ENCODE measurements around the gene UMOD. TPM values are rescaled to one million over a fixed set of nuclear protein-coding genes. Genes with fewer than 3 reads are reported as not detected.
"Not testable (repeated sequence)": the region's sequence is repeated elsewhere in the genome, so short reads cannot be mapped to it uniquely, and the experiment has no call there.

UMOD gene
- total RNA-seq, 2 experiments from 2014 or later = not detected

DNA sequence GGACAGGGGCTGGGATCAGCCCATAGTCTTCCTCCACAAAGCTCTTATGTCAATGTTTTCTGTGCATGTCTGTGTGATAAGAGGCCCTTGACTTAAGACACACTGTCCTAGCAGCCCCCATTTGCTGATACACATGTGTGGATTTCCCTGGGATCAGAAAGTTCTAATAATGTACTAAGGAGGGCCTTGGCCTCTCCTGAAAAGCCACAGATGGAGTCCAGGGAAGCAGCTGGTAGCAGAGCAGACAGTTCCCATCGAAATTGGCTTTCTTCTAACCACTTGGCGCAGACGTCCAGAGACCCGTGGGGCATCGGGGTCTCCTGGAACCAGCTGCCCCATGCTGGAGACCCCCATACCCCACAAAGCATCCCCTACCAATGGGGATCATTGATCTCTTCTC lies 20.9 kb downstream of the UMOD start:
- POLR2A ChIA-PET = no interaction called here
- peaks cover 2% of the 10 kb centered on the region for H3K27me3 Mint-ChIP-seq
- H3K9me3 Mint-ChIP-seq (ENCODE audit: low read depth) = no peaks in the 10 kb centered on the region
- intact Hi-C loops (cut with DNase I, micrococcal nuclease) = no loop called here
- no peaks in the 10 kb centered on the region for H3K4me1 Mint-ChIP-seq
- CTCF ChIA-PET = no interaction called here
- no peak overlapping the region for H3K4me3 Mint-ChIP-seq
- no peaks in the 10 kb centered on the region for H3K36me3 Mint-ChIP-seq (ENCODE audit: low read depth)
- ATAC-seq (no peak), DNase-seq (no peak)
- no peak overlapping the region for H3K27ac Mint-ChIP-seq

DNA sequence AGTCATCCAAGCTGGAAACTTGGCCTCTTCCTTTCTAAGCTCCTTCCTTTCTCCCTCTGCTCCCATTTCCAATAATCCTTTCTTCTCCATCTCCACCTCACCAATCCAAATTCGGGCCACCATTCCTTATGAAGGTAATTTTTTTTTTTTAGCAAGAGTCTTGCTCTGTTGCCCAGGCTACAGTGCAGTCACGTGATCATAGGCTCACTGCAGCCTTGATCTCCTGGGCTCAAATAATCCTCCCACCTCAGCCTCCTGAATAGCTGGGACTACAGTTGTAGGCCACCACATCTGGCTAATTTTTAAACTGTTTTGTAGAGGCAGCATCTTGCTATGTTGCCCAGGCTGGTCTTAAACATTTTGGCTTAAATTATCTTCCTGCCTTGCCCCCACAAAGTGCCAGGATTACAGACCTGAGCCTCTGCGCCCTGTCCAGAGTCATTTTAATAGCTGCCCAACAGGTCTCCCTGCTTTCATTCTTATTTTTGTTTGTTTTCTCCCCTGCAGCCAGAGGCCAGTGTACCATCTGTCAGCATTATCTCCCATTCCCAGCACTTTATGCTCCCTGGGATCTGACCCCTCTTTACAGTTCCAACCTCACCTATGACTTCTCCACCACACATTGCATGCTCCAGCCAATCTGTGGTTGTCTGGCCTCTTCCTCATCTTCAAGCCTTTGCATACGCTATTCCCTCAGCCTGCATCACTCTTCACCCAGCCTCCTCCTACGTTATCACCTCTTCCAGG lies 22.9 kb downstream of the UMOD start:
- Mint-ChIP-seq H3K9me3 (ENCODE audit: low read depth) (no peaks in the 10 kb centered on the region), H3K4me3 (no peak overlapping the region), H3K27ac (no peak overlapping the region), H3K36me3 (ENCODE audit: low read depth) (no peaks in the 10 kb centered on the region), H3K4me1 (no peaks in the 10 kb centered on the region), H3K27me3 (peaks cover 2% of the 10 kb centered on the region)
- intact Hi-C loops (cut with DNase I, micrococcal nuclease) = no loop called here
- DNase-seq (no peak), ATAC-seq (no peak)
- CTCF ChIA-PET = interaction anchor here (0.7 kb wide), 2 partner anchors 10 to 74 kb away, joined by 3 to 4 read pairs; no protein-coding TSS in a partner anchor
- POLR2A ChIA-PET = no interaction called here

DNA sequence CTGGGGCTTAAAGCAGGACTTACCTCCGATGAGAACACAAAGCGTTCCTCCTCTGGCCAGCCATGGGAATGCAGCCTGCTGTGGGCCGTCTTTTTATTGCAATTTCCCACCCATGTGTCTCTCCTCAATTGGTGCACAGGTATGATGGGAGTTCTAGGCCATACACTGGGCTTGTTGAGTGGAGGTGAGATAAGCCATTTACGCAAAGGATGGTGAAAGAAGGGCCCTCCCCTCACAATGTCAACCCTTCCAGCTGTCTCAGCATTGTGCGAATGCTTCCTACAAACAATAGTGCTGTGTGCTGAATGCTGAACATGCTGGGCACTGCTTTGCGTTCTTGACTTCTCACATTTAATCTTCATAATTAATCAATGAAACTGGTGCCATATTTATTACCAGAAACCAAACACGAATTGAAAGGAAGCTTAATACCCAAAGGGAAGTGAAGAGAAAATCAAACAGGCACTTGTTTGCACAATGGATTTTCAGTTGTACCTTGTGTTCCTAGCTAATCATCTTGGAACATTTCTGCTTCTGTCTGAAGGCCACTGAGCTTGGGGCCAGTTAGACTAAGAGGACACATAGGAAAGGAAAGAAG lies 25.0 kb downstream of the UMOD start, which contains the start of gene GP2:
TSS of gene GP2 (minus strand) at position 70 of the 598 bp plus-strand sequence. CDS start 1,082 bp downstream, outside the sequence.
- H3K9me3 Mint-ChIP-seq (ENCODE audit: low read depth) = no peaks in the 10 kb centered on the region
- no peak for DNase-seq
- no peaks in the 10 kb centered on the region for H3K36me3 Mint-ChIP-seq (ENCODE audit: low read depth)
- H3K4me1 Mint-ChIP-seq = no peaks in the 10 kb centered on the region
- no peaks in the 10 kb centered on the region for H3K27me3 Mint-ChIP-seq
- POLR2A ChIA-PET = no interaction called here
- no peak for ATAC-seq
- H3K27ac Mint-ChIP-seq = no peak within 1 kb of the TSS
- CTCF ChIA-PET = no interaction called here
- no peak within 1 kb of the TSS for H3K4me3 Mint-ChIP-seq
- intact Hi-C loops (cut with DNase I, micrococcal nuclease) = no loop called here

DNA sequence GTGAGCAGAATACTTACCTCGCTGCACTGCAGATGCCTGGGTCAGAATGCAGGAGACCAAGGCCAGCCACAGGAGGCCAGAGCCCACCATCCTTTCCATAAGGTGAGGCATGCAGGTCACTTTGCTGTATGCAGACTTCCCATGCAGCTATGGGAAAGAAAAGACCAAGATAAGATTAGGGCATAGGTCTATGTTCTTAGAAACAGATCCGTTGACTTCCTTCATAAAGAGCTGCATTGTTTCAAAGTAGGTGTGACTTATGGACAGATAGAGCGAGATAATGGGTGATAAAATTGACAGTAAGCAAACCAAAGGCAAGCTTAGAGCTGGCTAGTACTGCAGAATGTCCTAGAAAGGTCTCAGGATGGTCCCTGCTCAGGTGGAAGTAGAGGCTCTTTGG lies 26.2 kb downstream of the UMOD start:
- H3K4me1 Mint-ChIP-seq = no peaks in the 10 kb centered on the region
- intact Hi-C loops (cut with DNase I, micrococcal nuclease) = no loop called here
- CTCF ChIA-PET = interaction anchor here (0.9 to 1.3 kb wide), 2 partner anchors 57 to 419 kb away, joined by 3 read pairs; no protein-coding TSS in a partner anchor
- ATAC-seq (no peak), DNase-seq (no peak)
- H3K9me3 Mint-ChIP-seq (ENCODE audit: low read depth) = no peaks in the 10 kb centered on the region
- H3K27me3 Mint-ChIP-seq = no peaks in the 10 kb centered on the region
- no peak overlapping the region for H3K4me3 Mint-ChIP-seq
- POLR2A ChIA-PET = no interaction called here
- no peak overlapping the region for H3K27ac Mint-ChIP-seq
- H3K36me3 Mint-ChIP-seq (ENCODE audit: low read depth) = no peaks in the 10 kb centered on the region

DNA sequence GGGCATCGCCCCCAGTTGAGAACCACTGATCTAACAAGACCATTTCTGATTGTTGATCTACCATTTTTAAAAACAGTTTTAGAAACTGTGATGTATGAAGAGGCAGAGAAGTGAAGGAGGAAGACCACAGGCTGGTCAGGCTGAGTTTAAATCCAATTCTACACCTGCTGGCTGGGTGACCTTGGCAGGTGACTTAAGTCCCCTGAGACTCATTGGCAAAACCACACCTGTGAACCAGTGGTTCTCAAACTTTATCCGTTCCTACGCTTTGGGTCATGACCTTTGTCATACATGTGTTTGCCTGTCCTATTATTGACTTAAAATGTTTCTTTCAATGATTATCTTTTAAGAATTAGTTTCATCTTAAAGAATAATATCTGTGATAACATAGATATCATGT lies 27.5 kb downstream of the UMOD start:
- no peaks in the 10 kb centered on the region for H3K36me3 Mint-ChIP-seq (ENCODE audit: low read depth)
- intact Hi-C loops (cut with DNase I, micrococcal nuclease) = no loop called here
- CTCF ChIA-PET = interaction anchor here (0.9 to 1.3 kb wide), 2 partner anchors 418 to 725 kb away, joined by 3 read pairs; no protein-coding TSS in a partner anchor
- no peak overlapping the region for H3K27ac Mint-ChIP-seq
- DNase-seq (no peak), ATAC-seq (no peak)
- POLR2A ChIA-PET = no interaction called here
- H3K4me3 Mint-ChIP-seq = no peak overlapping the region
- no peaks in the 10 kb centered on the region for H3K9me3 Mint-ChIP-seq (ENCODE audit: low read depth)
- no peaks in the 10 kb centered on the region for H3K27me3 Mint-ChIP-seq
- H3K4me1 Mint-ChIP-seq = no peaks in the 10 kb centered on the region

DNA sequence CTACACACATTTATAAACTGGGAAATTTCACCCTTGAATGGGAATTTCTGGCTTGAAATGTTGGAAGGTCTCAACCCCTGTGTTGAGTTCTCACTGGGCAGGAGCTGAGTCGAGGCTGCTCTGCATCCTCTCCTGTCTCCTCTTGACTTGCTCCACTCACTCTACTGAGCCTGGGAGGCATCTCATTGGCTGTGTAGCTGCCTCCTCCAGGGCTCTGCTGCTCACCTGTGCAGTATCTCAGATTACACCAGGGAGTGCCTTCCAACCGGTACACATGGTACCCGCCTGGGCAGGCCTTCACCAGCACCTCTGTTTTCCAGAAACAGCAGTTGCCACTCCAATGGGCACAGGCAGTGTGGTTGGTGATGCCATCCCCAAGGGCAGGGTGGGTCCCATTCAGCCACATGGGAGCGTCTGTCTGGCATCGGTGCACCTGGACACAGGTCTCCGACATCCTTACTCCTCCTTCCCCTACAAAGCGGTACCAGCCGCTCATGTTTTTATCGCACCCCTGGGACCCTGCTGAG lies 28.9 kb downstream of the UMOD start:
- Mint-ChIP-seq H3K36me3 (ENCODE audit: low read depth) (no peaks in the 10 kb centered on the region), H3K27me3 (peaks cover 4% of the 10 kb centered on the region), H3K4me1 (no peaks in the 10 kb centered on the region), H3K27ac (no peak overlapping the region), H3K4me3 (no peak overlapping the region), H3K9me3 (ENCODE audit: low read depth) (no peaks in the 10 kb centered on the region)
- no peak for DNase-seq
- CTCF ChIA-PET = interaction anchor here (0.9 kb wide), 1 partner anchor 24 kb away, joined by 7 read pairs; no protein-coding TSS in a partner anchor
- POLR2A ChIA-PET = no interaction called here
- intact Hi-C loops (cut with DNase I, micrococcal nuclease) = no loop called here
- ATAC-seq = no peak

DNA sequence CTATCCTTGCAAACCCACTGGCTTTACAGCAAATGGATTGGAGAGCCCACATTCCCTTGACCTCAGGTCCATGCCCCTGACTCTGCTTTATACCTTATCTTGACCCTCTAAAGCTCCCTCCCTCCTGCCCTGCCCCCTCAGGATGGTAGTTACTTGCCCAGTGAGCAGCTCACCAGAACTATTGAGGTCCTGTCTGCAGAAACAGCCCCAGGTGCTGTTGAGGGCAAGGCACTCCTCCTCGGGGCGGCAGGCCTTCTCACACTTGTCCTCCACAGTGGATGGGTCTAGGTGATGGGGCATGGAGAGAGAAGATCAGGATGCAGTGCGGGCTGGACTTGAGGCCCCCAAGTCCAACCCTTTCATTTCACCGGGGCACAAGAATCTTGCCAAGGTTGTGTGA lies 29.8 kb downstream of the UMOD start:
- intact Hi-C loops (cut with DNase I, micrococcal nuclease) = no loop called here
- Mint-ChIP-seq H3K4me3 (no peak overlapping the region), H3K4me1 (no peaks in the 10 kb centered on the region), H3K27ac (no peak overlapping the region), H3K27me3 (peaks cover 4% of the 10 kb centered on the region), H3K36me3 (ENCODE audit: low read depth) (no peaks in the 10 kb centered on the region), H3K9me3 (ENCODE audit: low read depth) (no peaks in the 10 kb centered on the region)
- DNase-seq (no peak), ATAC-seq (no peak)
- ChIA-PET CTCF (interaction anchor here (0.9 kb wide), 1 partner anchor 23 kb away, joined by 7 read pairs; no protein-coding TSS in a partner anchor), POLR2A (no interaction called here)

DNA sequence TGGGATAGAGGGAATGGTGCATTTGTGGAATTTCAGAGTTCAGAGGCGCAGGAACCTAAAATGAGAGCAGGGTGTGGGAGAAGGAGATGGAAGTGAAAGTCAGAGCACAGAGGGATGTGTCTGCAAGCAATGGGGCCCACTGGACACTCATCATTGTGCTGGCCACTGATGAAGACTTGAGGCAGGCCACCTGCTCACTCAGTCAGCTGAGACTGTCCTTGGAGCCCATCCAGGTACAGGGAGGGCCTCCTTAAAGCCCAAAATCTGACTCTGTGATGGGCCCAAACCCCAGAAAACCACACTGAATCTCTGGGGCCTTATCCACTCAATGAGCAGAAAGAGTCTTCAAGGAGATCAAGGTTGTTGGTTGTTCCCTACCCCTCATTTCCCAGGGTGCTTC lies 30.8 kb downstream of the UMOD start:
- Mint-ChIP-seq H3K27me3 (peaks cover 4% of the 10 kb centered on the region), H3K4me3 (no peak overlapping the region), H3K9me3 (ENCODE audit: low read depth) (no peaks in the 10 kb centered on the region), H3K4me1 (no peaks in the 10 kb centered on the region), H3K27ac (no peak overlapping the region), H3K36me3 (ENCODE audit: low read depth) (no peaks in the 10 kb centered on the region)
- ATAC-seq (no peak), DNase-seq (no peak)
- POLR2A ChIA-PET = no interaction called here
- CTCF ChIA-PET = no interaction called here
- intact Hi-C loops (cut with DNase I, micrococcal nuclease) = no loop called here

DNA sequence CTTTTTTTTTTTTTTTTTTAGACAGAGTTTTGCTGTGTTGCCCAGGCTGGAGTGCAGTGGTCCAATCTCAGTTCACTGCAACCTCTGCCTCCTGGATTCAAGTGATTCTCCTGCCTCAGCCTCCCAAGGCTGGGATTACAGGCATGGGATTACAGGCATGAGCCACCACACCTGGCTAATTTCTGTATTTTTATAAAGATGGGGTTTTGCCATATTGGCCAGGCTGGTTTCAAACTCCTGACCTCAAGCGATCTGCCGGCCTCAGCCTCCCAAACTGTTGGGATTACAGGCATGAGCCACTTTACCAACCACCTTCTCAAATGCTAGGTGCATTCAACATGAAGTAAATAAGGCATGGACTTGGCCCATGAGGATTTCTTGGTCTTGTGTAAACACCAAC lies 31.5 kb downstream of the UMOD start:
- DNase-seq; H3K4me1 Mint-ChIP-seq; H3K9me3 Mint-ChIP-seq (ENCODE audit: low read depth); CTCF ChIA-PET; intact Hi-C loops (cut with DNase I, micrococcal nuclease); ATAC-seq; POLR2A ChIA-PET; H3K27ac Mint-ChIP-seq; H3K4me3 Mint-ChIP-seq; H3K36me3 Mint-ChIP-seq (ENCODE audit: low read depth); H3K27me3 Mint-ChIP-seq: not testable (repeated sequence)

DNA sequence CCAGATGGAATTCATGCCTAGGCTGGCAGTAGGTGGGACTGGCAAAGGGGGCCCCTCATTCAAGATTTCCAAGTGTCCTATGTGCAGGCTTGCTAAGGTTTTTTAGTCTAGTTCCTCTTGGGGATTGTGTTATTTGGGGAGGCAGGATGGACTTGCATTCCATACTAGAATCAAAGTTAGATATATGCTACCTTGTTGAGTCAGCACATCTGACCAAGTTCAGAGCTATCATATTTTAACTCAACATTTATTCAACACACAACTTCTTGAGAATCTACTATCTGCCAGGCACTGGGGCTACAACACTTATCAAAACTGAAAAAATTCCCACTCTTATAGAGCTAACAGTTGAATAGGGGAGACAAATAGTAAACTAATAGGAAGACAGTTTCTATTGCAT lies 31.9 kb downstream of the UMOD start:
- H3K27ac Mint-ChIP-seq = no peak overlapping the region
- H3K4me3 Mint-ChIP-seq = no peak overlapping the region
- H3K4me1 Mint-ChIP-seq = no peaks in the 10 kb centered on the region
- CTCF ChIA-PET = no interaction called here
- H3K36me3 Mint-ChIP-seq (ENCODE audit: low read depth) = no peaks in the 10 kb centered on the region
- H3K9me3 Mint-ChIP-seq (ENCODE audit: low read depth) = no peaks in the 10 kb centered on the region
- peaks cover 4% of the 10 kb centered on the region for H3K27me3 Mint-ChIP-seq
- DNase-seq (no peak), ATAC-seq (no peak)
- POLR2A ChIA-PET = no interaction called here
- intact Hi-C loops (cut with DNase I, micrococcal nuclease) = no loop called here

DNA sequence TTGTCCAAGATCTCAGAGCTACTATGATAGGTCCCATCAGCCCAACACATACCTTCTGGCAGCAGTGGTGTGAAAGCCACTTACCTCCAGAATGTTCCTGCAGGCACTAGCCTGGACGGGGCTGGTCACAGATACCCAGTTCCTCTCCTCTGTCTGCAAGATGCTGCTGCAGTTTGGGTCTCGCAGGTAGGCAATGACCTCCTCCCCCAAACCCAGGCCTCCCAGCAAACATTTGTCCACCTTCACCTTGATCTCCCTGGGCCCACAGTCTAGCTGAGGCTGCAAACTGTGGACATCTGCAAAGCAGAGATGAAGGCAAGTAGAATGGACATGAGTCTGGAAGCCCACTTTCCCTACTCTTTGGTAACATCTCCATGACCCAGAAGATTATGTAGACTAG lies 32.3 kb downstream of the UMOD start:
- intact Hi-C loops (cut with DNase I, micrococcal nuclease) = no loop called here
- ATAC-seq (no peak), DNase-seq (no peak)
- H3K4me3 Mint-ChIP-seq = no peak overlapping the region
- H3K27me3 Mint-ChIP-seq = peaks cover 4% of the 10 kb centered on the region
- ChIA-PET POLR2A (no interaction called here), CTCF (interaction anchor here (0.6 kb wide), 2 partner anchors 9 to 752 kb away, joined by 3 to 4 read pairs; no protein-coding TSS in a partner anchor)
- H3K27ac Mint-ChIP-seq = no peak overlapping the region
- no peaks in the 10 kb centered on the region for H3K4me1 Mint-ChIP-seq
- no peaks in the 10 kb centered on the region for H3K36me3 Mint-ChIP-seq (ENCODE audit: low read depth)
- no peaks in the 10 kb centered on the region for H3K9me3 Mint-ChIP-seq (ENCODE audit: low read depth)

DNA sequence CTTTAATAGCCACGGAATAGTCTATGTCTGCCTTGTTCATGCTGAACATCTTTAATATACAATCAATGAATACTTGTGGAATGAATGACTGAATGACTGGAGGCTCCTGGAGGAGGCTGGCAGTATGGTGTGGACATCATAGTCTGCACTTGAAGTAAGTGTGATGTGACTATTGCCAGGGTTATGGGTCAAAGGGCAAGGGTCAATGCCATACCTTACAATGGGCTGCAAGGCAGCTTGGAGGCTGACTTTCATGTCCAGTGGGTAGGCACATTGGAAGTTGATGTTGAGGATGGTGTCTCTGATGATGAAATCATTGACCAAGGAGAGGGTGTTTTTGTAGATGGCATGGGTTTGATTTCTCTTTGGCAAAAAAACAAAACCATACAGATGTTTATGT lies 33.1 kb downstream of the UMOD start:
- DNase-seq (no peak), ATAC-seq (no peak)
- H3K4me1 Mint-ChIP-seq = no peaks in the 10 kb centered on the region
- intact Hi-C loops (cut with DNase I, micrococcal nuclease) = no loop called here
- H3K36me3 Mint-ChIP-seq (ENCODE audit: low read depth) = no peaks in the 10 kb centered on the region
- CTCF ChIA-PET = interaction anchor here (0.6 kb wide), 2 partner anchors 10 to 751 kb away, joined by 3 to 4 read pairs; no protein-coding TSS in a partner anchor
- H3K4me3 Mint-ChIP-seq = no peak overlapping the region
- POLR2A ChIA-PET = no interaction called here
- H3K27me3 Mint-ChIP-seq = peaks cover 4% of the 10 kb centered on the region
- no peaks in the 10 kb centered on the region for H3K9me3 Mint-ChIP-seq (ENCODE audit: low read depth)
- H3K27ac Mint-ChIP-seq = no peak overlapping the region
